Loucy (cell line): Measurements from ENCODE around the gene CDC42EP3.
A peak's percentile ranks its signal among the peaks of the same experiment; 100 is the strongest.

ENCODE experiments used
- H2AFZ ChIP-seq: fragments of 200-600 bp; sonication (generic); 2 replicates; pipeline ENCODE4 v1.6.0; 2016; ENCODE audit warnings: antibody characterized with exemption, mild to moderate bottlenecking, low read length, moderate library complexity
- H3F3A ChIP-seq: fragments of 200-600 bp; 2 replicates; pipeline ENCODE4 v1.6.0; 2016; ENCODE audit warnings: antibody characterized with exemption, low read depth, mild to moderate bottlenecking
- H3K27me3 ChIP-seq: fragments of 200-600 bp; sonication (generic); 2 replicates; pipeline ENCODE4 v1.6.1; 2014; ENCODE audit warnings: low read length, mild to moderate bottlenecking; ENCODE audit not compliant: insufficient read depth, poor library complexity, severe bottlenecking
- H3K36me3 ChIP-seq: fragments of 200-600 bp; sonication (generic); 2 replicates; pipeline ENCODE4 v1.6.1; 2016; ENCODE audit warnings: low read length; ENCODE audit not compliant: insufficient read depth
- H3K4me1 ChIP-seq: fragments of 200-600 bp; sonication (generic); 2 replicates; pipeline ENCODE4 v1.5.1; 2014; ENCODE audit warnings: low read length, mild to moderate bottlenecking; ENCODE audit not compliant: insufficient read depth, poor library complexity, severe bottlenecking
- H3K4me2 ChIP-seq: fragments of 200-600 bp; sonication (generic); 2 replicates; pipeline ENCODE4 v1.6.0; 2014; ENCODE audit warnings: antibody characterized with exemption, low read length, low read depth, mild to moderate bottlenecking; ENCODE audit not compliant: poor library complexity, severe bottlenecking
- H3K4me3 ChIP-seq: fragments of 200-600 bp; sonication (generic); 2 replicates; pipeline ENCODE4 v1.5.1; 2014; ENCODE audit warnings: low read length, mild to moderate bottlenecking, mixed read lengths; ENCODE audit not compliant: poor library complexity, severe bottlenecking
- H3K79me2 ChIP-seq: fragments of 200-600 bp; sonication (generic); 2 replicates; pipeline ENCODE4 v1.6.1; 2014; ENCODE audit warnings: low read length; ENCODE audit not compliant: insufficient read depth
- H3K9ac ChIP-seq: fragments of 200-600 bp; sonication (generic); 2 replicates; pipeline ENCODE4 v1.6.0; 2014; ENCODE audit warnings: mild to moderate bottlenecking, low read depth, low read length, moderate library complexity; ENCODE audit not compliant: poor library complexity, severe bottlenecking
- H3K9me2 ChIP-seq: fragments of 200-600 bp; sonication (generic); replicated peaks from 2 replicates; pipeline ENCODE4 v1.6.1; 2016; ENCODE audit warnings: low read depth, low read length, mixed read lengths
- H3K9me3 ChIP-seq: fragments of 200-600 bp; sonication (generic); 2 replicates; pipeline ENCODE4 v1.6.1; 2014; ENCODE audit warnings: mild to moderate bottlenecking, antibody characterized with exemption, low read length, low read depth; ENCODE audit not compliant: insufficient read depth
- H4K20me1 ChIP-seq: fragments of 200-600 bp; sonication (generic); 2 replicates; pipeline ENCODE4 v1.6.0; 2014; ENCODE audit warnings: antibody characterized with exemption, low read length, mild to moderate bottlenecking; ENCODE audit not compliant: insufficient read depth, poor library complexity, severe bottlenecking
- CTCF ChIP-seq: fragments of 200-600 bp; sonication (generic); conservative IDR thresholded peaks from 2 replicates; pipeline ENCODE4 v1.5.1; 2014; ENCODE audit warnings: mild to moderate bottlenecking, antibody characterized with exemption, low read length
- EZH2phosphoT487 ChIP-seq: fragments of 200-600 bp; IDR thresholded peaks from 2 replicates; pipeline ENCODE4 v1.6.1; 2018; ENCODE audit warnings: antibody characterized with exemption, mild to moderate bottlenecking, moderate library complexity, borderline replicate concordance

Gene CDC42EP3

DNA sequence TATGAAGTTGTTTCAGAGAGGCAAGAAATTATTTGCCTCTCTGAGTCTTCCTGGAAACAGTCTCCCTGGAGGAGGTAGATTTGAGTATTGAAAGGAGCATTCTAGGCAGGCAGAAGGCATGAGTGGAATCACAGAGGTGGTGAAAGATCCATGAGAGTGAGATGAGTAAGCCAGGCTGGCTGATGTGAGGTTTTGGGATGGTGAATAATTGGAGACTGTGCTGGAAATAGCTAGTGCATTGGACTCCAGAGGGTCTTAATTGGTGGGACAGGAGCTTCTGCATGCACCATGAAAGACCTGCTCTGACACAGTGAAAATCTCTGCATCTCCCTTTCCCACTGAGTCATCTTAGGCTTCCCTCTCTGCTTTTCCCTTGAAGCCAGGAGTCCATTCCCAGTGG lies 46.3 kb downstream of the CDC42EP3 start:
- Histone ChIP-seq H2AFZ (0 out of 2 replicates have a peak overlapping the region, but pooled peaks have one; percentile 32), H3K79me2 (no peaks in the 10 kb centered on the region), H3K9me3 (no peaks in the 10 kb centered on the region), H3F3A (no peaks in the 10 kb centered on the region), H3K4me1 (peaks cover 39% of the 10 kb centered on the region), H3K4me2 (peak overlapping the region; percentile 49), H3K27me3 (no peaks in the 10 kb centered on the region), H3K4me3 (no peak overlapping the region), H3K36me3 (no peaks in the 10 kb centered on the region), H4K20me1 (no peaks in the 10 kb centered on the region), H3K9ac (peak overlapping the region; percentile 57), H3K9me2 (no peaks in the 10 kb centered on the region)
- TF ChIP-seq CTCF (no peak), EZH2phosphoT487 (no peak)

DNA sequence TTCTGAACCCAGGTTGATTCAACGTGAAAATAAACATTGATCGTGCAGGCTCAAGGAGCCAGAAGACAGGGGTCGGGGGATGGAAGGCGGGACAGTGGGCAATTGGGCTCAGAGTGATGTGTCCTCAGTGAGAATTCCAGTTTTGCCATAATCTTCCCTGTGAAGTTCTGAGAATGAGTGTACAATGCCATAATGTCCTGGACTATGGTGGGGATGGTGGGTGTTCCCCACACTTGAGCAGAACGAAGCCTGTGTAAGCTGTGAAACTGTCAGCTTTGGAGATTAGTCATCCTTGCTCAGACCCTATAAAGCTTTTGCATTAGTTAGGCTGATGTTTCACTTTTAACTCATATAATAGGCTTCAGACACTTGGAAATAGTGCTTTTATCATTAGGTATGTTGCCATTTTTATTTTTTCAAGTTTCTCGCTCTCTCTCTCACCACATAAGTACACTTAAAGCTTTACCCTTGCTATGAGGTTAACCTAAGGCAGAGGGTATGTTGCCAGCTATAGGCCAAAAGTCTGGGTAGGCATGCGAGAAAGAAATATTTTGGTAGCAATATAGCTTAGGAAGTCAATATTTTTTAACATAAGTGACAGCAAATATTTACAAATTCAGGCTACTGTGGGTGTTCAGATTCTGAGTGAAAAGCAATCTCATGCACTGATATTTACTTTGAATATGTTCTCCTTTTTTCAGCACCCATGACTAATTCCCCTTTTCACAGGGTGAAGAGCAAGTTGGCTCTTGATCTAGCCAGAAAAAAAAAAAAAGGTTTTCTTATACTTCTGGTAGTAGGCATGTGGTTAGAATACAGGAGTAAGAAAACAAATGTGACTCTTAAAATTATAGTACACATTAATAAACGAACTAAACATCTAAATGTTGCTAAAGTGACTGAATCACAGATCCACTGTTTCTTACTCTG lies 47.2 kb downstream of the CDC42EP3 start:
- no peak for TF ChIP-seq EZH2phosphoT487
- TF ChIP-seq CTCF, result no peak
- no peaks in the 10 kb centered on the region for H4K20me1 ChIP-seq
- H3F3A ChIP-seq, result no peaks in the 10 kb centered on the region
- no peaks in the 10 kb centered on the region for H3K9me3 ChIP-seq
- H3K79me2 ChIP-seq, result no peaks in the 10 kb centered on the region
- no peaks in the 10 kb centered on the region for H3K9me2 ChIP-seq
- peaks cover 39% of the 10 kb centered on the region for H3K4me1 ChIP-seq
- H3K36me3 ChIP-seq, result no peaks in the 10 kb centered on the region
- H3K27me3 ChIP-seq, result no peaks in the 10 kb centered on the region
- no peak overlapping the region for H3K4me3 ChIP-seq
- H3K9ac ChIP-seq, result peak overlapping the region; percentile 57
- H2AFZ ChIP-seq, result 0 out of 2 replicates have a peak overlapping the region, but pooled peaks have one; percentile 13
- H3K4me2 ChIP-seq, result peak overlapping the region; percentile 6

DNA sequence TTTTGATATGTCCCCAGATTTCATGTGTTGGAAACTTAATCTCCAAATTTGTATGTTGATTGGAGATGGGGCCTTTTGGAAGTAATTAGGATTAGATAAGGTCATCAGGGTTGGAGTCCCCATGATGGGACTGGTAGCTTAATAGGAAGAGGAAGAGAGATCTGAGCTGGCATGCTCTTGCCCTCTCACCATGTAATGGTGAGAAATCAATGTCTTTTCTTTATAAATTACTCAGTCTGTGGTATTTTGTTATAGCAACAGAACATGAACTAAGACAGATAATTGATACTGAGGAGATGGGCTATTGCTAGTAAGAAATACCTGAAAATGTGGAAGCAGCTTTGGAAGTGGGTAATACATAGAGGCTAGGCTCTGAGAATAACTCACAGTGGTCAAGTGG lies 48.0 kb downstream of the CDC42EP3 start:
- Histone ChIP-seq H3K79me2 (no peaks in the 10 kb centered on the region), H3K4me1 (peaks cover 39% of the 10 kb centered on the region), H3K4me3 (no peak overlapping the region), H3K9me2 (no peaks in the 10 kb centered on the region), H3K9me3 (no peaks in the 10 kb centered on the region), H3F3A (no peaks in the 10 kb centered on the region), H3K4me2 (no peak overlapping the region), H3K27me3 (no peaks in the 10 kb centered on the region), H3K36me3 (no peaks in the 10 kb centered on the region), H4K20me1 (no peaks in the 10 kb centered on the region), H3K9ac (no peak overlapping the region), H2AFZ (no peak overlapping the region)
- TF ChIP-seq CTCF (no peak), EZH2phosphoT487 (no peak)
